Superior temporal gyrus (tissue), 1 donor: Measurements from ENCODE around the gene PZP.

Experiments
- DNase-seq: peaks from one replicate; pipeline ENCODE4 v3.0.0-alpha.2; 2016; ENCODE audit errors: extremely low spot score

PZP gene

GRCh38 chr12:9124383-9125031 lies 83.7 kb downstream of the PZP start:
- DNase-seq: no peak

GRCh38 chr12:9123781-9124382 lies 84.3 kb downstream of the PZP start:
- DNase-seq: no peak

GRCh38 chr12:9122091-9122609 lies 86.0 kb downstream of the PZP start:
- no peak for DNase-seq

GRCh38 chr12:9120487-9121184 lies 87.6 kb downstream of the PZP start:
- DNase-seq: no peak

DNA sequence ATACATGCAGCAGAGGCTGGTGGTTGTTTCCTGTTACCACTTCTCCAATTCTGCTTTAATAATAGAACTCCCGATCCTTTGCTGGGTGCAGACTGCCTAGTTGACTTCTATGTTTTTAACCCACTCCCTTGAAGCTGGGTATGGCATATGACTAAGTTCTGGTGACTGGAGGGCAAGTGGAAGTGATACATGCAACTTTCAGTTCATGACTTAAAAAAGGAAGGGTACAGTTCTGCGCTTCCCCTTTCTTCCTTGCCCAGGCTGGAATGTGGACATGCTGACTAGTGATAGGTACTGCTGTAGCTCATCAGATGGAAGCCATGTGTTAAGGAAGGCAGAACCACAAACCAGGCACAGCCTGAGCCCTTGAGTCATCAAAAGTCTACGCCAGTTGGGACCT lies 90.0 kb downstream of the PZP start:
- peak; percentile 45 for DNase-seq

DNA sequence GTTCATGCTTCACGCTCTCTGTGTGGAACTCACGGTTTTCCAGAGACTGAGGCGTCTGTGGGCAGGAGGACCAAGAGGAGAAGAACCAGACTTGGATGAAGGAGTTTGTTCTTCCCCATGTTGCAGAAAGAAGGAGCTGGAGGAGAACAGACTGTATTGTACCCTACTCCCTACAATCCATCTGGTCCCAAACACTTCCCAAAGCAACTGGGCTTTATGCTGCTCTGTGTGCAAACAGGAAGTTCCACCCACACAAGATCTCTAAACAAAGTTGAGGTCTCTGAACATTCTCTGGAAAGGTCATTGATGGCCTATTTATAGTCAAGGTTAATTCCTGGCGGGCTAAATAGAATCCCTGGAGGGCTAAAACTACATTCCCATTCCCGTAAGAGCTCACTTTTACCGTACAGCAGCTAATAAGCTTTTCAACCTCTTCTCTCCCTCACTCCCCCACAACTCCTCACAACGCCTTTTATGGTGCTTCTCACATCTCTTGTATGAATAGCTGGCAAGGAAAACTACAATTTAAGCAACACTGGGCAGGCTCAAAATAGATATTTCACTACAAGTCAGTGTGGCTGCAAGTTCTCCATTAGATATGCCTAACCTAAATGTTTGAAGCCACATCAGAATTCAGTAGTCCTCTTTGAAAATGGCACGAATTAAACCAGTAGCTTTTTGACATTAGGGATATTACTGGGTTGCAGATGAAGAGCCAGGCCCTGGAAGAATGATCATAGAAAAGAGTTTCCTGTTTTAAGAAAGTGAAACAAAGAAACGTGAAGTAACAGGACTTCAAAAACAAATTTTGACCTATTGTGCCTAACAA lies 92.2 kb downstream of the PZP start, which contains the start of gene A2M:
Gene A2M, minus strand, starts transcription at position 189 of the 829 bp plus-strand sequence. Its CDS starts 70 bp downstream, at position 119.
- peak; percentile 55 for DNase-seq

DNA sequence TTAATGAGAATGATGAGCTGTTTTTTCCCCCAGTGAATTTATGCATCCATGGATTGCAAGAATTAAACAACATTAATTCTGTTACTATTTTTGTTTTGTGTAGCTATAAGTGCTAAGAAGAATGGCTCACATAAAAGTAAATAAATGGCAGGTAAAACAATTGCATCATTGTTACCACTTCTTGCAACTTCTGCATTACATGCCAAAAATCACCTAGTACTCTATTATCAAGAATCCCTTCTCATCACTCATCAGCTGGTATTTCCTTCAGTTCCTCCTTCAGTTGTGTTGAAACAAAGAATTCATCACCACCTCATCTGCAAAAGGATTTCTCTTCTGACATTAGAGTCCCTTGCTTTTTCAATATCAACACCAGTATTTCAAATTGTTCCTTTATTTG lies 93.2 kb downstream of the PZP start:
- no peak for DNase-seq

GRCh38 chr12:9113987-9114309 lies 94.2 kb downstream of the PZP start:
- DNase-seq: no peak

- DNase-seq: no peak
Observed at GRCh38 chr12:9113296-9113986, 94.8 kb downstream of the PZP start.

- no peak for DNase-seq
Observed at GRCh38 chr12:9112076-9112853, 95.9 kb downstream of the PZP start.

DNA sequence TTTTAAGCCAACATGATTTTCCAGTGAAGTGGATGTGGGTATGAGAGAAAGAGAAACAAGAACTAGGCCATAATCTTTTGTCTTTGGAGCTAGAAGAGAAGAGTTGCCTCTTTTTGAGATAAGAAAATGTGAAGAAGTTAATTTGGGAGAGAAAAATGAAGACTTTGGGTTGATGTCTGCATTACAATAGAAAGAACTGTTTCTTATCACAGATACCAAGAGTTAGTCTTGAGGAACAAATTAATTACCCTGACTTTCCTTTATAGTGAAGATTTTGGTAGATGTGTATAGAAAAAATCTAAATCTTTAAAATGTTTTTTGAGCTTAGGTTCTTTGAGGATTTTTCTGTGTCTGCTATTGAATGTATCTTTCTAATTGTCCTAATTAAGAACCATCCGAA lies 96.7 kb downstream of the PZP start:
- no peak for DNase-seq

DNA sequence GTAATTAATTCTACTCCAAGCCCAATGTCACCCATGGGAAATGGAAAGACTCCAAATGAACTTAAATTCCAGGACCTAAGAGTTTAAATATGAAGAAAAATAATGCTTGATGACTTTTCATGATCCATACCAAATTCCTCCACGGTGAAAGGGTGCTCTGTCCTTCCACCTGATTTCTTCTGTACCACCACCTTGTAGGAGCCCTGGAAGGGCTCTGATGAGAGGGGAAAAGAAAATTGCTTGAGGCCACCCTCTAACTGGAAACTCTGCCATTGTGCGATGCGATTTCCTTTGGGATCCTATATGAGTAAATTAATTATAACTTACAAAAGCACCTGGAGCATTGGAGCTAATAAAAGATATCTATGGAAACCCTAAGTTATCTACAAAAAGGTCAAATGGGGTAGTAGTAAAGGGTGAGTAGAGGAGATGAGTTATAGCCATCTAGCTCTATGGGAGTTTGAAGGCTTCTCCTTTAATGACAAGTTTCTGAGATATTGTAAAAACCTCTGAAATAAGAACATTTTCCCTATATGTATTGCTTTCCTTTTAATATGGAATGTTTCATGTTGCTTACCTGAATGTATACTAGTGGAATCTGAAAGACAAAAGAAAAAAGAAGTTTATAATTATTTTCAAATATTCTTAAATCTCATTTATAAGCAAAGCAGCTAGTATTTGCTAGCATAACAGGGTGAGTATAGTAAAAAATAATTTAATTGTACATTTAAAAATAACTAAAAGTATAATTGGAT lies 98.3 kb downstream of the PZP start:
- DNase-seq: no peak

GRCh38 chr12:9109213-9109522 lies 99.0 kb downstream of the PZP start:
- DNase-seq: no peak

DNA sequence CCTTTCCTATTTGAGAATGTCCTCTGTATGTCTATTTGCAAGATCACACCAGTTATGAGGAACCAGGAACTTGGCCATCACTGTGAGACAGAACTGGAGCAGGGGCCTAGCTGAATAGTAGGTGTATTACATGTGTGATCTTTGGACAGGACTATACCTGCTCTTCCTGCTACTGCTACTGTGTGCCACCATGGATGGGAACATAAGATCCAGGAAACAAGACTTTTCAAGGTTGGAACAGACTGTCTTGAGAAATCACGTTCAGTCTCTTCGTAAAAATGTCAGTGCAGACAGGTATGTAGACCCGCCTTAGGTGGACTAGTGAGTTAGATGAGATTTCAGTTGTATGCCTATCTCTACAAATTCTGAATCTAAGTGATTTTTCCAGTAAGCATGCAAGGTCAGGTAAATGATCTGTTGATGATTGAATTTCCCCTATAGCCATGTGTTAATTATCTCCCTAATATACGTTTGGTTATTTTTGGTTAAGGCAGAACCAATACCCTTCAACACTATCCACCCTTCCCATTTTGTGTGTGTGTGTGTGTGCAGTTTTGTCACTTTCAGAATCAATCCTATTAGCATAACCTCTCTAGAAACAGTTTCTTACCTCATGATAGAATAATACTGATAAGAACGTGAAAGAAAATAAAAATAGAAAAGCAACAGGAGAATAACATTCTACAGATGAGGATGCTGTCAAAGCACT lies 99.5 kb downstream of the PZP start:
- DNase-seq: no peak

DNA sequence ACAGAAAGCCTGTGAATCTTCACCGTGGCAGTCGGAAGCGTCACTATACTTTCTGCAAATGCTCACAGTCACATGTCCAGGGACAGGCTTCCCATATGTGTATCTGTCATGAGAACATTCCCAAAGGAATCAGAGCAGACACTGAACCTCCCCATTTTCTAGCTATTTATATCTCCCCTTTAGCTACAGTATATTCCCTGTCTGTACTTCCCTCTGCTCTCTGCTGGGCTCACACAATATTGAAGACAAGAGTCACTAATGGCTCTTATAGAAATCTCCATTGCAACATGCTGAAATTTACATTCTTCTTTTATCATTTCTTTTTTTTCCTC lies 100.7 kb downstream of the PZP start:
- no peak for DNase-seq

DNA sequence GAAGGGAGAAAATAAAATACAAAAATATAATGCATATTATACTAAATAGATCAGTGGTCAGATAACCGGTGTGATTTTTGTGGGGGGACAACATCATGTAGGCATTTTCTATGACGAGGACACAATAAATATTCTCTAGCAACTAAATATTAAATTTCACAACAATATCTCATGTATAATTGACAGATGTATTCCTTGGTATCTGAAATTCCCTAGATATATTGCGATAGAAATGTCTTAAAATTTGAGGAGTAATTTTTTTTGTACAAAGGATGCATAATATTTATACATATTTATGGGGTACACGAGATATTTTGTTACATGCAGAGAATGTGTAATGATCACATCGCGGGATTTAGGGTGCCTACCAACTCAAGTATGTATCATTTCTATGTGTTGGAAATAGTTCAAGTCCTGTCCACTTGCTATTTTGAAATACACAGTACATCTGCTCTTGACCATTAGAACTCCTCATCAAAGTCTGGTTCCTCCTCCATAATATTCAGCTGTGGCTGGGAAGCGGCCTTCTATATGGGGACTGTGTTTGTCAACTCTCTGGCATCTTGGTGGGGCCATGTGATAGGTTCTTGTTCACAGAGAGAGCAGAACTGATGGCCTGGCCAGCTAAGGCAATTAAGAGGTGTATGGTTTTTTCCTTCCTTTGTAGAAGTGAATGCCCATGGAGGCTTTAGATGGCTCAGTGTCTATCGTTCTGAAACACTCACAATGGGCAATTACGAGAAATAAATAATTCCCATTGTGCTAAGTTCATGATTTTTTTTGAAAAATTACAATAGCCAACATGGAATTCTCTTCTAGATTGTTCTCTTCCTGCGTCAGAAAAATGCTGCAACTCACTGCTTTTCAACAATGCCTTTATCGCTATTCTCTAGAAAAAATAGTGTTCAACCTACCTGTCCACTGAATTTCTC lies 101.3 kb downstream of the PZP start:
- DNase-seq: no peak

DNA sequence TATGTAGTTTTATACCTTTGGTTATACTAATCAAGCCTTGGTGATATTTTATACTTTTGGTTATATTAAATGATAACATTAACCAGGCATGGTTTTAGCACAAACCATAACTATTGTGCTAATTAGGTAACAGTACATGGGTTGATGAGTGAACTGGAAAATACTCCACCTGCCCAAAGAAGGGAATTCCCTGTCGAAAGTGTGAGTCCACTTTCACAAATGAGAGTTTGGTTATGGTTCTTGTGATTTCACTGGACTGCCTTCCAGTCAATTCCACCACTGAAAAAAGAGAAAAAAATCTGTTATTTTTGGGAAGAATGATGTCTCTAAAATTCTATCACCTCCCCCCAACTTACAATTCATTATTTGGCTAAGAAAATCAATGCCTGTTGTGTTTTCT lies 102.1 kb downstream of the PZP start:
- DNase-seq: no peak

DNA sequence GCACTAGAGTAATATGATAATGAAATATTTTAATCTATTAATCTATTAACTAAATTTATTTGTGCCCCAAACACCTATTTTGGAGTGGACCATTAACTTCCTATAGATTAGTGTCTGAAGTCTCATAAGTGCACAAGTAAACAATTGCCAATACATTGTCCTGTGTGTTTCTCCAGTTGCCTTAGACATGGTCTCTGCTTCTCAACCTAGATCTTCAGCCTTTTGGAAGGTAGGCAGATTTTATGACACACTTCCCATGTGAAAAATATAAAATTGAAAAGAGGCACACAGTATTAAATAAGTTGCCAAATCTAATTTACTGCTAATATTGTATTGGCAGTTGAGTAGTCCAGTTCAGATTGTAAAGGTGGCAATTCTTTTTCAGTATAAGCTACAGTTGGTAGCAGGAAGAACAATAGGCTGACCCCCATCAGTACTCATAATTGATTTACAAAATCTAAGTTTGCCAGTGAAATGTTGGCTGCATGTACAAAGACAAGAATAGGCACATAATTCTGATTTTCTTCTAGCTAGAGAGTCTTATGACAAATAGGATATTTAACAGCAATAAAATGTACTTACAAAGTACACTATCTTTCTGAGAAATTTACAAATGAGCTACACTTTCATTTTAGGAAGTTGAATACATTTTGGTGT lies 103.3 kb downstream of the PZP start:
- no peak for DNase-seq
